Ectodermal cell (in vitro differentiated cells): ENCODE measurements around the gene EFCAB10. TPM values are rescaled to one million over a fixed set of nuclear protein-coding genes. Genes with fewer than 3 reads are reported as not detected.

Experiments
- H3K27ac ChIP-seq: 2 replicates; pipeline ENCODE4 v1.7.0; 2013; ENCODE audit warnings: mild to moderate bottlenecking, low read depth, low read length; ENCODE audit not compliant: insufficient read depth, poor library complexity, severe bottlenecking
- H3K27me3 ChIP-seq: 2 replicates; pipeline ENCODE4 v1.7.0; 2013; ENCODE audit warnings: mild to moderate bottlenecking, low read length; ENCODE audit not compliant: insufficient read depth, control insufficient read depth, poor library complexity, severe bottlenecking
- H3K36me3 ChIP-seq: one replicate; pipeline ENCODE4 v1.7.0; 2013; ENCODE audit warnings: low read length; ENCODE audit not compliant: control insufficient read depth, insufficient read depth
- H3K4me1 ChIP-seq: one replicate; pipeline ENCODE4 v1.7.0; 2013; ENCODE audit warnings: low read length; ENCODE audit not compliant: control insufficient read depth, insufficient read depth
- H3K4me3 ChIP-seq: 2 replicates; pipeline ENCODE4 v1.7.0; 2013; ENCODE audit warnings: low read depth, low read length, control low read depth; ENCODE audit not compliant: insufficient read depth
- H3K9me3 ChIP-seq: 2 replicates; pipeline ENCODE4 v1.7.0; 2013; ENCODE audit warnings: mild to moderate bottlenecking, low read length, moderate library complexity; ENCODE audit not compliant: control insufficient read depth
- WGBS, 2 experiments: methylation state at CpG; one replicate each; pipeline ENCODE4 v1.1.7; 2013; ENCODE audit warnings: missing lambda C conversion rate in 2 of 2; 5-methylcytosine and 5-hydroxymethylcytosine counted together
- polyA plus RNA-seq, 4 experiments: library from polyadenylated mRNA; stranded (reverse); fragments of 50-300 nt; gene quantifications; one replicate each; pipeline ENCODE4 v1.2.3, GENCODE V29; 2013

EFCAB10 gene
- 3.2 TPM for polyA plus RNA-seq (2013, experiment 1 of 4)
- polyA plus RNA-seq (2013, experiment 2 of 4), result 3.1 TPM
- polyA plus RNA-seq (2013, experiment 3 of 4), result 1.5 TPM
- 1.9 TPM for polyA plus RNA-seq (2013, experiment 4 of 4)

GRCh38 chr7:105581066-105581811 is at the start of gene EFCAB10:
Gene EFCAB10, minus strand, starts transcription at chr7:105581493. Its CDS starts 30 bp downstream, at chr7:105581463.
- Histone ChIP-seq H3K4me1 (no peaks in the 10 kb centered on the region), H3K27ac (no peak within 1 kb of the TSS), H3K36me3 (no peaks in the 10 kb centered on the region), H3K4me3 (peak within 1 kb of the TSS; percentile 33), H3K27me3 (no peaks in the 10 kb centered on the region), H3K9me3 (no peaks in the 10 kb centered on the region)
- 15 to 17% methylated on average over 36 of the region's 36 CpGs for WGBS, 2 experiments

GRCh38 chr7:105625986-105626385 is 44.7 kb upstream of the EFCAB10 start:
- Histone ChIP-seq H3K9me3 (no peaks in the 10 kb centered on the region), H3K27me3 (no peaks in the 10 kb centered on the region), H3K36me3 (peaks cover 3% of the 10 kb centered on the region), H3K4me1 (no peaks in the 10 kb centered on the region), H3K27ac (no peak overlapping the region), H3K4me3 (no peak overlapping the region)
- WGBS, 2 experiments, result 80 to 89% methylated on average over 1 to 2 of the region's 2 CpGs

- no peaks in the 10 kb centered on the region for H3K27me3 ChIP-seq
- H3K36me3 ChIP-seq, result peaks cover 3% of the 10 kb centered on the region
Measured at GRCh38 chr7:105623906-105624305, 42.6 kb upstream of the EFCAB10 start.

GRCh38 chr7:105623378-105623777 is 42.1 kb upstream of the EFCAB10 start:
- Histone ChIP-seq H3K36me3 (peaks cover 3% of the 10 kb centered on the region), H3K4me3 (no peak overlapping the region), H3K9me3 (no peaks in the 10 kb centered on the region), H3K27me3 (no peaks in the 10 kb centered on the region), H3K27ac (no peak overlapping the region), H3K4me1 (no peaks in the 10 kb centered on the region)
- 95 to 97% methylated on average over 5 of the region's 5 CpGs for WGBS, 2 experiments

More at GRCh38 chr7:105623906-105624305, 42.6 kb upstream of the EFCAB10 start:
- H3K4me3 ChIP-seq, result no peak overlapping the region
- H3K9me3 ChIP-seq, result no peaks in the 10 kb centered on the region
- no peak overlapping the region for H3K27ac ChIP-seq
- WGBS, 2 experiments, result 96 to 98% methylated on average over 15 of the region's 15 CpGs
- no peaks in the 10 kb centered on the region for H3K4me1 ChIP-seq

GRCh38 chr7:105622106-105622731 is 40.9 kb upstream of the EFCAB10 start:
- H3K36me3 ChIP-seq, result peaks cover 3% of the 10 kb centered on the region
- no peak overlapping the region for H3K4me3 ChIP-seq
- no peaks in the 10 kb centered on the region for H3K27me3 ChIP-seq
- WGBS, 2 experiments, result 96% methylated on average over 13 to 15 of the region's 15 CpGs
- H3K4me1 ChIP-seq, result no peaks in the 10 kb centered on the region
- no peaks in the 10 kb centered on the region for H3K9me3 ChIP-seq
- no peak overlapping the region for H3K27ac ChIP-seq

- Histone ChIP-seq H3K36me3 (peaks cover 3% of the 10 kb centered on the region), H3K4me1 (no peaks in the 10 kb centered on the region), H3K27ac (no peak overlapping the region), H3K27me3 (no peaks in the 10 kb centered on the region), H3K4me3 (no peak overlapping the region), H3K9me3 (no peaks in the 10 kb centered on the region)
- WGBS, 2 experiments, result 89 to 95% methylated on average over 3 of the region's 3 CpGs
Measured at GRCh38 chr7:105621617-105622016, 40.3 kb upstream of the EFCAB10 start.

GRCh38 chr7:105621176-105621575 is 39.9 kb upstream of the EFCAB10 start:
- Histone ChIP-seq H3K27ac (no peak overlapping the region), H3K4me1 (no peaks in the 10 kb centered on the region), H3K36me3 (no peaks in the 10 kb centered on the region), H3K4me3 (no peak overlapping the region), H3K27me3 (no peaks in the 10 kb centered on the region), H3K9me3 (no peaks in the 10 kb centered on the region)
- 44 to 50% methylated on average over 2 of the region's 2 CpGs for WGBS, 2 experiments

- Histone ChIP-seq H3K27me3 (no peaks in the 10 kb centered on the region), H3K4me3 (no peak overlapping the region), H3K4me1 (no peaks in the 10 kb centered on the region), H3K27ac (no peak overlapping the region), H3K36me3 (no peaks in the 10 kb centered on the region), H3K9me3 (no peaks in the 10 kb centered on the region)
- WGBS, 2 experiments, result 95% methylated on average over 4 of the region's 4 CpGs
Measured at GRCh38 chr7:105619590-105619989, 38.3 kb upstream of the EFCAB10 start.

- whole genome bisulfite sequencing, 2 experiments, result 83 to 88% methylated on average over 5 of the region's 5 CpGs
Measured at GRCh38 chr7:105618016-105618296, 36.7 kb upstream of the EFCAB10 start.

GRCh38 chr7:105617280-105618015 is 36.2 kb upstream of the EFCAB10 start:
- 94 to 95% methylated on average over 14 of the region's 14 CpGs for WGBS, 2 experiments
- no peak overlapping the region for H3K27ac ChIP-seq
- H3K27me3 ChIP-seq, result no peaks in the 10 kb centered on the region
- no peaks in the 10 kb centered on the region for H3K4me1 ChIP-seq
- H3K4me3 ChIP-seq, result no peak overlapping the region
- no peaks in the 10 kb centered on the region for H3K9me3 ChIP-seq
- H3K36me3 ChIP-seq, result no peaks in the 10 kb centered on the region

More at GRCh38 chr7:105618016-105618296, 36.7 kb upstream of the EFCAB10 start:
- Histone ChIP-seq H3K27ac (no peak overlapping the region), H3K9me3 (no peaks in the 10 kb centered on the region), H3K4me3 (no peak overlapping the region), H3K36me3 (no peaks in the 10 kb centered on the region), H3K4me1 (no peaks in the 10 kb centered on the region), H3K27me3 (no peaks in the 10 kb centered on the region)
